Common myeloid progenitor, CD34-positive (primary cell): Measurements from ENCODE around the gene MYL12A.

Experiments
- CTCF ChIA-PET: fragments of 350-600 bp; sonication (Branson Sonifier 250); formaldehyde crosslinking; loops from one replicate; lab custom pipeline; 2021; ENCODE audit warnings: antibody characterized with exemption; lab: Charles Lee
- POLR2A ChIA-PET: fragments of 350-600 bp; sonication (Branson Sonifier 250); formaldehyde crosslinking; loops from one replicate; lab custom pipeline; 2021; ENCODE audit warnings: antibody characterized with exemption; lab: Charles Lee
- DNase-seq, 3 donors: peaks; one replicate each; pipeline versions ENCODE4 v3.0.0 to v3.0.0-alpha.2; 2013
- H3K27ac ChIP-seq, 2 experiments: 1 replicate in 1 of 2; 2 replicates in 1 of 2; pipeline ENCODE4 v1.7.0; 2013; ENCODE audit warnings: inconsistent platforms in 2 of 2, low read length in 2 of 2, mild to moderate bottlenecking in 2 of 2, low read depth in 1 of 2, moderate library complexity in 1 of 2; ENCODE audit not compliant: severe bottlenecking in 2 of 2, insufficient read depth in 1 of 2, poor library complexity in 1 of 2
- H3K27me3 ChIP-seq, 5 experiments: replicated peaks in 2 of 5; 1 replicate in 3 of 5; 2 replicates in 2 of 5; pipeline versions ENCODE4 v1.6.1 to v1.7.0; 2013; ENCODE audit warnings: low read length in 4 of 5, mild to moderate bottlenecking in 2 of 5, moderate library complexity in 2 of 5, inconsistent platforms in 1 of 5; ENCODE audit not compliant: insufficient read depth in 5 of 5, control insufficient read depth in 4 of 5
- H3K36me3 ChIP-seq, 4 experiments: 1 replicate in 2 of 4; 2 replicates in 2 of 4; pipeline versions ENCODE4 v1.6.1 to v1.7.0; 2013; ENCODE audit warnings: low read length in 3 of 4, control low read depth in 1 of 4, mild to moderate bottlenecking in 1 of 4; ENCODE audit not compliant: control insufficient read depth in 4 of 4, insufficient read depth in 4 of 4
- H3K4me1 ChIP-seq, 4 experiments: 1 replicate in 3 of 4; 2 replicates in 1 of 4; pipeline versions ENCODE4 v1.6.1 to v1.7.1; 2013; ENCODE audit warnings: low read length in 3 of 4, mild to moderate bottlenecking in 3 of 4, control low read depth in 1 of 4, inconsistent platforms in 1 of 4, moderate library complexity in 1 of 4; ENCODE audit not compliant: control insufficient read depth in 4 of 4, insufficient read depth in 4 of 4; ENCODE audit errors: control extremely low read depth in 1 of 4
- H3K4me3 ChIP-seq, 7 experiments: 1 replicate in 4 of 7; 2 replicates in 3 of 7; pipeline versions ENCODE4 v1.5.1 to v1.7.0; 2013; ENCODE audit warnings: mild to moderate bottlenecking in 7 of 7, low read length in 6 of 7, moderate library complexity in 6 of 7, inconsistent platforms in 2 of 7, low read depth in 2 of 7, control low read depth in 1 of 7; ENCODE audit not compliant: insufficient read depth in 4 of 7, control insufficient read depth in 1 of 7; ENCODE audit errors: extremely low read depth in 1 of 7
- H3K9me3 ChIP-seq, 5 experiments: 1 replicate in 4 of 5; 2 replicates in 1 of 5; pipeline versions ENCODE4 v1.6.1 to v1.7.1; 2013; ENCODE audit warnings: low read length in 4 of 5, mild to moderate bottlenecking in 2 of 5, inconsistent platforms in 1 of 5, low read depth in 1 of 5, moderate library complexity in 1 of 5; ENCODE audit not compliant: control insufficient read depth in 4 of 5, insufficient read depth in 2 of 5; ENCODE audit errors: control extremely low read depth in 1 of 5
- WGBS: methylation state at CpG from one replicate; pipeline ENCODE4 v1.1.5; 2013; ENCODE audit not compliant: insufficient coverage; 5-methylcytosine and 5-hydroxymethylcytosine counted together

The MYL12A gene

GRCh38 chr18:3294435-3295080 lies 47.0 kb downstream of the MYL12A start:
- 100% methylated on average over 2 of the region's 3 CpGs for WGBS
- no peak for DNase-seq
- no peaks in the 10 kb centered on the region for H3K27me3 ChIP-seq
- peaks cover 0 to 27% (median 0%) of the 10 kb centered on the region in 5 experiments for H3K9me3 ChIP-seq
- peaks cover 3 to 9% (median 8%) of the 10 kb centered on the region in 4 experiments for H3K4me1 ChIP-seq
- H3K4me3 ChIP-seq = no peak overlapping the region
- peaks cover 0 to 4% (median 0%) of the 10 kb centered on the region in 4 experiments for H3K36me3 ChIP-seq
- no peak overlapping the region for H3K27ac ChIP-seq
- POLR2A ChIA-PET = no interaction called here
- CTCF ChIA-PET = interaction anchor here (0.5 to 3.7 kb wide), 7 partner anchors 9 to 371 kb away, joined by 3 to 20 read pairs (median 6); no protein-coding TSS in a partner anchor

- DNase-seq = peak; percentile 93 to 98 (median 97)
- 10% methylated on average over 15 of the region's 18 CpGs for WGBS
- peak overlapping the region; percentile 29 to 83 for H3K27ac ChIP-seq
Measured at GRCh38 chr18:3297025-3297984, 49.7 kb downstream of the MYL12A start.

GRCh38 chr18:3304832-3305231 lies 57.2 kb downstream of the MYL12A start:
- Histone ChIP-seq H3K27ac (no peak overlapping the region), H3K9me3 (peaks cover 0 to 5% (median 0%) of the 10 kb centered on the region in 5 experiments), H3K36me3 (no peaks in the 10 kb centered on the region), H3K4me3 (no peak overlapping the region), H3K4me1 (no peaks in the 10 kb centered on the region), H3K27me3 (no peaks in the 10 kb centered on the region)
- no peak for DNase-seq
- CTCF ChIA-PET = no interaction called here
- WGBS = no CpG with 5 or more reads among the region's 1 CpG
- POLR2A ChIA-PET = no interaction called here

More at GRCh38 chr18:3297025-3297984, 49.7 kb downstream of the MYL12A start:
- peak overlapping the region; percentile 73 to 93 (median 91) for H3K4me3 ChIP-seq
- peaks cover 0 to 4% (median 0%) of the 10 kb centered on the region in 4 experiments for H3K36me3 ChIP-seq
- peaks cover 0 to 12% (median 4%) of the 10 kb centered on the region in 5 experiments for H3K9me3 ChIP-seq
- ChIA-PET CTCF (interaction anchor here (0.6 to 3.7 kb wide), 28 partner anchors 11 to 573 kb away, joined by 3 to 20 read pairs (median 4); no protein-coding TSS in a partner anchor), POLR2A (interaction anchor here (0.7 to 1.5 kb wide), 4 partner anchors 34 to 150 kb away, joined by 3 to 6 read pairs (median 3); no protein-coding TSS in a partner anchor)
- no peaks in the 10 kb centered on the region for H3K27me3 ChIP-seq
- peaks cover 3 to 9% (median 8%) of the 10 kb centered on the region in 4 experiments for H3K4me1 ChIP-seq

- peaks cover 0 to 3% (median 0%) of the 10 kb centered on the region in 5 experiments for H3K9me3 ChIP-seq
- ChIA-PET CTCF (no interaction called here), POLR2A (no interaction called here)
- H3K4me1 ChIP-seq = no peaks in the 10 kb centered on the region
- H3K27ac ChIP-seq = no peak overlapping the region
- no peaks in the 10 kb centered on the region for H3K36me3 ChIP-seq
- 91% methylated on average over 7 of the region's 7 CpGs for WGBS
- H3K4me3 ChIP-seq = no peak overlapping the region
- DNase-seq = peak in 2 of 3 donors; percentile 24
- no peaks in the 10 kb centered on the region for H3K27me3 ChIP-seq
Measured at GRCh38 chr18:3305354-3305762, 57.8 kb downstream of the MYL12A start.
